ENCODE results near the gene VEZT. TPM values are rescaled to one million over a fixed set of nuclear protein-coding genes. Genes with fewer than 3 reads are reported as not detected.
"Not testable (repeated sequence)": the region's sequence is repeated elsewhere in the genome, so short reads cannot be mapped to it uniquely, and the experiment has no call there.

VEZT gene
- polyA plus RNA-seq, 4 donors = 65.6 to 89.7 (median 80.0) TPM

DNA sequence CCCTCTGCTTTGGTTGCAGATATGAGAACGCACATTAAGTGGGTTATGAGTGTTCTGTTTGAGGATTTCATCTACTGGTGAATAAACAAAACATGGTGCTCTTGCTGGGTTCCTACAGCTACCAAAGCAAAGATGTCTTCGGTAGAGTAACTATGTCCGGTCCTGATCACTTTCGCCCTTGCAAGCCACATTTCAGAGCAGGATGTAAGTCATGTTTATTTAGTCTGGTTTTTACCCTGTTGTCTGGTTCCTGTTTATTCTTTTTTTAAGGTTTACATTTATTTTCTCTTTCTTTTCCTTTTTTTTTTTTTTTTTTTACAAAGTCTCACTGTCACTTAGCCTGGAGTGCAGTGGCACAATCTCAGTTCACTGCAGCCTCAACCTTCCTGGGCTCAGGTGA is 99.2 kb downstream of the VEZT start:
- no peak for DNase-seq (ENCODE audit: low read depth in 4 of 4, low spot score in 3 of 4)

DNA sequence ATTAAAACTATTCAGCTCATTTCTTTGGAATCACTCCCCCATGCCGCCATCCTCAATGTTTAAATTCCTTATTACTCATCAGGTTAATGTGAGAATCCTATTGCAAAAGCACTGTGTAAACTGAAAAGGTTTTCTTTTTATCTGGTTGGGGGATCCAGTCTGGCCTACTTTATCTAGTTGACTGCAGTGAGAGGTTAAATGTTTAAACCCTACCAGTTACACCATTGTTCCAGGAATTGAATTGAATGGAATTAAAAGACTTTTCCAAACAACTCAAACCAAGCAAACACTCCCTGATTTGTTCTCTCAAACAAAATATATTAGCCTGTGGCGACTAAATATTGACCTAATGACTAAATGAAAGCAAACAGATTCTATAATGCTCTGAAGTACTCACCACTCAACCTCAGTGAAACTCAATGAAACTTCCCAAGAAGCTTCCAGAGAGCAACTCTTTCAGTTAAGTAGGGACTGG is 100.5 kb downstream of the VEZT start:
- DNase-seq (ENCODE audit: low read depth in 4 of 4, low spot score in 3 of 4) = no peak

DNA sequence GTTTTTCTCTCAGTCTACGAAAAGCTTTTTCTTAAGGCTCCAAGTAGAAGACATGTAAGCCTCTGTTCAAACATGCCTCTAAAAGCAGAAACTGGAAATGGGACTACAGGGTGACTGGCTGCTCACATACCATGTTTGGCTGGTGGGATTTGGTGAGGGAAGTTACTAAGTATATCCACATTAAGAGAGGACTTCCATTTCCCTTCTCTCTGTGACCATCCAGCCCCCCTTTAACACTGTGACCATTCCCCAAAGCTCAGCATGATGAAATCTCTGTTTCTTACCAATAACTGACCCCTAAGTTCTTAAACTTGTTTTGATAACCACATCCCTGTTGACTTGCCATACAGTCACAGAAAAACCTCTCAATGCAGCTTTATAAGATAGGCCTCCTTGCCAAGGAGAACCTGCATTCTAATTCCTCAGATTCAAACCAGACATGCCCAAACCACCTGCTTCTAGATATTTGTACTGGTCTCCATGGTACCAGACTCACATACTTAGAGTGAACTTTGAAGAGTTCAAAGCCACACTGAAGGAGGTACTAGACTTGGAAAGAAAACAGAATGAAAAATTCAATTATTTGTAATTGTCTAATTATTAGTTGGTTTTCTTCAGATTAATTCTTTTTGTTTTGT is 102.2 kb downstream of the VEZT start:
- no peak for DNase-seq (ENCODE audit: low read depth in 4 of 4, low spot score in 3 of 4)

DNA sequence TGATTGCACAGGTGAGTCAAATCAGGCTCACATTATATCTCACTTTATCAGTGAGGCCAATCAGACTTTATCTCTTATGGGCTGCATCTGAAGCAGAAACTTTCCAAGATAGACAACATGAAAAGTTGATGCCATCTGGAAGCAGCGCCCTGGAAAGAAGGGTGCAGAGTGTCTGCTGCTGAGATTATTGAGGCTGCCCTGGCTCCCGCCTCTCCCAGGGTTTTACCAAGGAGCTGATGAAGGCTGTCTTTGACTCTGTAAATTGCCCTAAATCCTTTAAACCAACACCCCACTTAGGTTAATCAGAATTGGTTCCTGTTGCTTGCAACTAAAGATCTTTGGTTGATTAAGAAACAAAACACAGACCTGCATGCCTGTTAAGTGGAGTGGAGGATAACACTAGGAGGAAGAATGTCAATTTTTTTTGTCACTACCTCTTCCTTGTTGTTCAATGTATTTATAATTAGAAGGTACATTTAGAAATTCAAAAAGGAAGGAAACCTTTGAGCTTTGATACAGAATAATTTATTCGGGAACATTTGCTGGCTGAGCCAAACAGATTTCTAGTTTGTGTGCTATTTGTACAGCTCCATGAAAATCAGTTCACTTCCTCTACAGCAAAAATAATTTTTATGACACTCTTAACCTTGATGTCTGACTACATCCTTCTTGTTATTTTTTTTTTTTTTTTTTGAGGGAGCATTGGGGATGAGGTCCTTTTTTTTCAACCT is 104.1 kb downstream of the VEZT start:
- DNase-seq (ENCODE audit: low read depth in 4 of 4, low spot score in 3 of 4) = no peak

DNA sequence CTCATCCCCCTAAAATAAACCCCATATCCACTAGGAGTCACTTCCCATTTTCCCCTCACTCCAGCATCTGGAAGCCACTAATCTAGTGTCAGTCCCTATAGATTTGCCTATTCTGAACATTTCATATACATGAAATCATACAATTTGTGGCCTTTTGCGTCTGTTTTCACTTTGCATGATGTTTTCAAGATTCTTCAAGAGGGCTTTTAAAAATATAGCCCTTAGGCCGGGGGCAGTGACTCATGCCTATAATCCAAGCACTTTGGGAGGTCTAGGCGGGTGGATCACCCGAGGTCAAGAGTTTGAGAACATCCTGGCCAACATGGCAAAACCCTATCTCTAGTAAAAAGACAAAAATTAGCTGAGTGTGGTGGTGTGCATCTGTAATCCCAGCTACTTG is 104.7 kb downstream of the VEZT start:
- no peak for DNase-seq (ENCODE audit: low read depth in 4 of 4, low spot score in 3 of 4)

DNA sequence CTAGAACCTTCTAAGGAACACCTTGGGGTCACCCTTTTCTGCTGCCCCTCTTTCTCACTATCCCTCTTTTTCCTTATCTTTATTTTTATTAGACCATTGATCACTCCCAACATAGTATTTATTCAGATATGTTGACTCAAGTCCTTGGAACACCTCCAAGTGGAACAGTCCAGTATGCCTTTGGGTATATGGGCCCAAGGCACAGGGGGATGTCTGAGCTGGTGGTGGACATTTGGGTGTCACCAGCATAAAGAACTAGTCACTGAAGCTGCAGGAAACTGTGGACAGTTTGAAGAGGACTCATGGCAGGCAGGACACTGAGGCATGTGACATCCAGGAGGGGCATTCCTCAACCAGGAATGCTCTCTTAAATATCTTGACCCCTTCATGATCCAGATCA is 105.6 kb downstream of the VEZT start:
- no peak for DNase-seq (ENCODE audit: low read depth in 4 of 4, low spot score in 3 of 4)

DNA sequence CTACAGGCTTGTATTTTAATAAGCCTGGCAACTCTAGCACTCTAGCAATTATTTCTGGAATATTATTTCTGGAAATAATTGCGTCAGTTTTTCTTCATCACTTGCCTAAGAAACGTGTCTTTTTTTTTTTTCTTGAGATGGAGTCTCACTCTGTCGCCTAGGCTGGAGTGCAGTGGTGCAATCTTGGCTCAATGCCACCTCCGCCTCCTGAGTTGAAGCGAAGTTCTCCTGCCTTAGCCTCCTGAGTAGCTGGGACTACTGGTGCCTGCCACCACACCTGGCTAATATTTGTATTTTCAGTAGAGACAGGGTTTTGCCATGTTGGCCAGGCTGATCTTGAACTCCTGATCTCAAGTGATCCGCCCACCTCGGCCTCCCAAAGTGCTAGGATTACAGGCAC is 106.6 kb downstream of the VEZT start:
- DNase-seq (ENCODE audit: low read depth in 4 of 4, low spot score in 3 of 4) = not testable (repeated sequence)

DNA sequence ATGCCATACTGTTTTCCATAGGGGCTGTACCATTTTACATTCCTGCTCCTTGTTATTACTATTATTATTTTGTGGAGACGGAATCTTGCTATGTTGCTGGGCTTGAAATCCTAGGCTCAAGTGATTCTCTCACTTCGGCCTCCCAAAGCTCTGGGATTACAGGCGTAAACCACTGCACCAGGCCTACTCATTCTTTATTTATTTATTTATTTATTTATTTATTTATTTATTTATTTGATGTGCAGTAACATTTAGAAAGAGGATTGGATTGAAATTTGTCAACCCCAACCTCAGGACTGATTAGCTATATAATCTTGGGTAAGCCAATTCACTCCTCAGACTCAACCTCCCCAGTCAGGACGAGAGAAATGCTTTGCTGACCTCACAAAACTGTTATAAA is 107.9 kb downstream of the VEZT start:
- no peak for DNase-seq (ENCODE audit: low read depth in 4 of 4, low spot score in 3 of 4)

DNA sequence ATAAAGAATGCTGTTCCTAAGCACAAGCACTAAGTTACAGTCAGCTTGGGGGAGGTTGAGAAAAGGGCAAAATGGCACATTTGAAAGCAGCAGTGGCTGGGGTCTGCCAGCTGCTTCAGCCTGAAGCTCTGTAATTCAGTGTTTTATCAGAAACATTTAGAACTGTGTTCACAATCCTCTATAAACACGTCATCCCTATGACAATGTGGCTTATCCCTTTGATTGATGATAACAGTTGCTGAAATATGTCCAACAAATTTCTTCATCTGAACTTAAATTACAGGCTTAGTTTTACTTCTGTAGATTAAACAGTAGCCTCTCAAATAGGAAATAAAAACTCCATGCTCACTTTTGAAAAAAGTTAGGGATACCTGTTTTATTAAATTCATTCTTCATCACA is 108.8 kb downstream of the VEZT start:
- DNase-seq (ENCODE audit: low read depth in 4 of 4, low spot score in 3 of 4) = no peak

DNA sequence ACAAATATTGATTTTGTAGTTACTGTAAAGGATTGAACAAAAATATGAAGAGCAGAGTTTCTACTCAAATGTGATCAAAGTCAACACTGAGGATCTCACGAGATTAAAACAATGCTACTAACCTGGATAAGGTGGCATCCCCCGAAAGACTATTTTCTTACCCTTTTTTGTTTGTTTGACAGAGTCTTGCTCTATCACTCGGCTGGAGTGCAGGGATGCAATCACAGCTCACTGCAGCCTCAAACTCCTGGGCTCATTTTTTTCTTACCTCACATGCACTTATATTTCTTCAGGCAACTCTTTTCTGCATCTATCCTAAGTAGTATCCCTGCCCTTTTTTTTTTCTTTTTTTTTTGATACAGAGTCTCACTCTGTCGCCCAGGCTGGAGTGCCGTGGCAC is 109.2 kb downstream of the VEZT start:
- no peak for DNase-seq (ENCODE audit: low read depth in 4 of 4, low spot score in 3 of 4)

DNA sequence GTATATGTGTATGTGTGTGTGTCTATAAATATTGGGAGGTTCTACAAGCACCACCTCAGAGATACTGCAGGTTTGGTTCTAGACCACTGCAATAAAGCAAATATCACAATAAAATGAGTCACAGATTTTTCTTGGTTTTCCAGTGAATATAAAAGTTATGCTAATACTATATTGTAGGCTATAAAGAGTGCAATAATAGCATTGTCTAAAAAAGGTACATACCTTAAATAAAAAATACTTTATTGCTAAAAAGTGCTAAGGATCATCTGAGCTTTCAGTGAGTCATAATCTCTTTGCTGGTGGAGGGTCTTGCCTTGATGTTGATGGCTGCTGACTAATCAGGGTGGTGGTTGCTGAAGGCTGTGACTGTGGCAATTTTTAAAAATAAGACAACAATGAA is 111.1 kb downstream of the VEZT start:
- DNase-seq (ENCODE audit: low read depth in 4 of 4, low spot score in 3 of 4) = no peak

DNA sequence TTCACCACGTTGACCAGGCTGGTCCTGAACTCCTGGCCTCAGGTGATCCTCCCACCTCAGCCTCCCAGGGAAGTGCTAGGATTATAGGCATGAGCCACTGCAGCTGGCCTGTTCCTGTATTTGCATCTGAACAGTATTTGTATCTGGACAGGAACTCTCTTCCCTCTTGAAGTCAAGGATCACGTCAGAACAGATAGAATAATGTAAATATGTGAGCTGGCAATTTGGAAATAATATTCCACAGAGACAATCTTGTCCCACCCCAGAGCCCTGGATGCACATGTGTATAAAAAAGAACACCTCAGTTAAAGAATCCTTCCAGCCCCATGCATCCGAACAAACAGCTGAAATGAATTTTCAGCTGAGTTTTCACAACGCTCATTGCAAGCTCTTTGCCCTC is 118.3 kb downstream of the VEZT start:
- DNase-seq (ENCODE audit: low read depth in 4 of 4, low spot score in 3 of 4) = no peak

DNA sequence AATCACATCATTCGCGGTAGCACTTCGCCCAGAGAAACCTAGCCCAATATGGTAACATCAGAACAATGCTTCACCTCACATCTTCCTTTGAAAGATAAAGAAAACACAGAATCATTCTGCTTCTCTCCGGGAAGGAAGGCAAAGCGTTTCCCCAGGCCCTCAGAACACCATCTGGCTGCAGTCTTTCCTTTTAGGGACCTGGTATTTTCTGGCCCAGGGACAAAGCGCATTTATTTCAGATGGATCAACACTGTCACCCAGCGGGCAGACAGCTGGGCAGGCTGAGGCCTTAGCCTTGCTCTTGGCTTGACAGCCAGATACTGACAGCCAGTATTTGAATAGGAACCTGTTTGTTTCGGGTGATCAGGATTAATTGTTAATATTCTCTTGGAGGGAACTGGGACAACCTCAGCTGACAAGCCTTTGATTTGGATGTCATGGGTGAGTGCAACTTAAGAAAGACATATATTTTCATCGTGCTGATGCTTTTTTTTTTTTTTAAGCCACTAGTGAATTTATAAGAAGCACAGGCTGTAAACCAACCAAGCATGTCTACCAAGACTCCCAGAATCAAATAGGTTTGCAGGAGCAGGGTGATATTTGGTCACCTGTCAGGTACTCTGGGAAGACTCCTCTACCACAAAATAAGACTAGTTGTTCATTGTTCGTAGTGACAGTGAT is 118.9 kb downstream of the VEZT start:
- peak; percentile 64 to 78 (median 72) for DNase-seq (ENCODE audit: low read depth in 4 of 4, low spot score in 3 of 4)

DNA sequence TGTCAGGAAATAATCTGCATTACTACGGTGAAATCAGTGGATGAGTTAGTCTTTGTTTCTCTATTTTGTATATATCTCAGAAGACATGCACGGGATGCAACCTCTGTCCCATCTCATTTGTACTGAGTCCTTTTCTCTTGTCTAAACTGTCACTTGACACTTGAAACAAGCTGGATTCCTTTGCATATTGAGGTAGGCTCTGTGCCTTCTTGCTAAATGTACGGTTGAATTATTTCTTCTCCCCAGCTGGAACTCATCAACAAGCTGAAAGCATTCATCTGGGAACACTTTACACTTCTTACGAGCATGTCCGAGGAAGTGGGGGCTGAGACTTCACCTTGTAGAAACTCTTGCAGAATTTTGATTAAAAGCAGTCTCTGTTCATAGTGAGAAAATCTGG is 119.5 kb downstream of the VEZT start:
- DNase-seq (ENCODE audit: low read depth in 4 of 4, low spot score in 3 of 4) = peak in 2 of 4 donors; percentile 36 to 44

DNA sequence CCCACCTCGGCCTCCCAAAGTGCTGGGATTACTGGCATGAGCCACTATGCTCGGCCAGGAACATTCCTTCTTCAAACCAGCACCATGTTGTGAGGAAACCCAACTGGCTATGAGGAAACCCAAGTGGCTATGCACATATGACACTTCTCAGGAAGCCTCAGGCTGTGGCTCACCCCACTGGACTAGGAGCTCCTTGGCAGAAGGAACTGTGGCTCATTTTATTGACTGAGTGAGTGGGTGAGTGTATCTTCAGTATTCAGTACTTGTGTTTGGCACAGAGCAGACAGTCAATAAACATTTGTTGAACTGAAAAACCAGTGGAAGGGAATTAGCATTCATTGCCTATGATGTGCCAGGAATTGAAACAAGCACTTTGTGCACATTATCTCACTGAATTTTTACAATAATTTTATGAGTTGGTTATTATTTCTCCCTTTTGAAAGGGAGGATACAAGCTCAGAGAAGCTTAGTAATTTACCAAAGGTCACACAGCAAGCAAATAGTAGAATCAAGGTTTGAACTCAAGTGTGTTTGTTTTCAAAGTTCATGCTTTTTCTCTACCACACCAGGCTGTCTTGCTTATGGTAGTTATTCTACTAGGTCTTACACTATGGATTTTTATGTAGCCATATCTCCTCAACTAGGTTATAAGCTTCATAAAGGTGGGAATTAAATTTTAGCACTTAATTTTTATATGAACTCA is 121.6 kb downstream of the VEZT start:
- no peak for DNase-seq (ENCODE audit: low read depth in 4 of 4, low spot score in 3 of 4)

DNA sequence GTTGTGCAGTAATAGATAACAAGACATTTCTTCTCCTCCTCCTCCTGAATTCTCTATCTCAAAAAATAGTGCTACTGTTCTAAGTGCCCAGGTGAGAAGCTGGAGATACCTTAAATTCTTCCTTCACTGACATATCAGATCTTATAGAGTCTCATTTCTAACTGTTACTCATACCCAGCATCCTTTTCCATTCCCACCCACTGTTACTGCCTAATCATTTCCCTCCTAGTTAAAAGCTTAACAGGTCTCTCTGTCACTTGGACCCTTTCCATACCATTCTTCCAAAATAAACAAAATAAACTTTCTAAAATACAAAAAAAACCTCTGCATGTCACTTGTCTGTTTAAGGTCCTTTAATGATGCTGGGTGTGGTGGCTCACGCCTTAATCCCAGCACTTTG is 124.4 kb downstream of the VEZT start:
- no peak for DNase-seq (ENCODE audit: low read depth in 4 of 4, low spot score in 3 of 4)

DNA sequence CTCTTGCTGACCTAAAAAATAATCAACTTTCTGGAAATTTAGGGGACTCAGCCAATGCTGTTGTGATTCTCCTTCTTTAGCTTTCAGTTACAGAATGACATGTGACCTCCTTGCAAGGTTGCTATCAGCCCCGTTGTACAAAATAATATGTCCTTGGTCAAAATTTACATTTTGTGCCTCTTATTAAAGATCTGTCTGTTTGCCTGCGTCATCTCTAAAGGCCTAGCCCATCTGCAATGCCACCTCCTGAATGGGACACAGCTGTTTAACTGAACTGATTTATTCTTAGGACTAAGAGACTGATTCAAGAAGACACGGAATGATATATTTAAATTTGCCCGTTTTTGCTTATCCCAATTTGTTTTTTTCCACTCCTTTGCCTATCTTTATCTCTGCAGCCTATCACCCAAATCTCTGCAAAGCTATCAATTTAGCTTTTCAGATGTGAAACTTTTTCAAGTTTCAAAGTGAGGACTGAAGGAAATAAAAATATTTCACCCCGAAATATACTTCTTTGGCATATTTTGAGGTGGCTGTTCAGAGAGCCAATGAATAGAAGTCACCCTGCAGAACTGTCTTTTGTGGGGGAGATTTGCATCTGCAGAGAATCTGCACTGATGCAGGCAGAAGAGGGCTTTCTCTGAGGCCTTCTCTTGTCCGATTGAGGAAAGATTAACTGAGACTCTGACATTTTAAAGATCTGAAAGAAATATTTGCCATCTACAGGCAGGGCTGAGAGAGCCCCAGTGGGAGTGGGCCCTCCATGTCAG is 126.0 kb downstream of the VEZT start:
- DNase-seq (ENCODE audit: low read depth in 4 of 4, low spot score in 3 of 4) = no peak

DNA sequence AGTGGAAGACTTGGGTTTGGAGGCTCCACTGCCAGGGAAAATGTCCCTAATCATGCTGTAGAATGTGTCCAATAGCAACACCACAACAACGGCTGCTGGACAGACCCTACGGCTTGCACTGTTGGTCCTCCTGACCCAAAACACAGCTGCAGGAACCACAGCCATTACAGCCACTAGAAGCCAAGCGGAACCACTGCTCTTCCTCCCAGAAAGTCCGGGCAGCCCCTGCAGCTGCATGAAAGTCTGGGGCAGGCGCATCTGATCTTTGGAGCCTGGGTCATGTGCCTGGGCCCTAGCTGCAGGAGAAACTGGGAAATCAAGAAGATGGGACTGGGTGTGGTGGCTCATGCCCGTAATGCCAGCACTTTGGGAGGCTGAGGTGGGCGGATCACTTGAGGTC is 131.7 kb downstream of the VEZT start:
- no peak for DNase-seq (ENCODE audit: low read depth in 4 of 4, low spot score in 3 of 4)

DNA sequence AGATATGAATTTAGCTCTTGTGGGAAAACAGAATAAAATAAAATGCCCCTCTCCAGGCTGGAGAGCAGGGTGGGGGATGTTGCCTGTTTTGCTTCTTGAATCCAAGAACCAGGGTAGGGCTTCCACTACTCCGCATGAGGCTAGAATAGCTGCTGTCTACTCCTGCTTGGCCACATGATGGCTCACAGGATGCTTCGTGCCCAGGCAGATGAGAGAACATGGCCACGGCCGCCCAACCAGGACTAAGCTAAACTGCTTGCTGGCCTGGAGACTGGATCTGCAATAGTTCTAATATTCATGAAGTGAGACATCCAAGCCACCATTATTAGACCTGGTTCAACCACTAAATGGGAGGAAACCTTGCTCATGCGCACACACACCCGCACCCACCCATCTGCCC is 134.1 kb downstream of the VEZT start:
- DNase-seq (ENCODE audit: low read depth in 4 of 4, low spot score in 3 of 4) = no peak
